Measurements from ENCODE around the gene SPATA20. TPM values are rescaled to one million over a fixed set of nuclear protein-coding genes. Genes with fewer than 3 reads are reported as not detected.

SPATA20 gene
- total and polyA plus RNA-seq, 2 of the 13 experiments (the other 11 are each of a cell fraction or from before 2014, with no cell fraction given) = 36.1 to 64.8 TPM

DNA sequence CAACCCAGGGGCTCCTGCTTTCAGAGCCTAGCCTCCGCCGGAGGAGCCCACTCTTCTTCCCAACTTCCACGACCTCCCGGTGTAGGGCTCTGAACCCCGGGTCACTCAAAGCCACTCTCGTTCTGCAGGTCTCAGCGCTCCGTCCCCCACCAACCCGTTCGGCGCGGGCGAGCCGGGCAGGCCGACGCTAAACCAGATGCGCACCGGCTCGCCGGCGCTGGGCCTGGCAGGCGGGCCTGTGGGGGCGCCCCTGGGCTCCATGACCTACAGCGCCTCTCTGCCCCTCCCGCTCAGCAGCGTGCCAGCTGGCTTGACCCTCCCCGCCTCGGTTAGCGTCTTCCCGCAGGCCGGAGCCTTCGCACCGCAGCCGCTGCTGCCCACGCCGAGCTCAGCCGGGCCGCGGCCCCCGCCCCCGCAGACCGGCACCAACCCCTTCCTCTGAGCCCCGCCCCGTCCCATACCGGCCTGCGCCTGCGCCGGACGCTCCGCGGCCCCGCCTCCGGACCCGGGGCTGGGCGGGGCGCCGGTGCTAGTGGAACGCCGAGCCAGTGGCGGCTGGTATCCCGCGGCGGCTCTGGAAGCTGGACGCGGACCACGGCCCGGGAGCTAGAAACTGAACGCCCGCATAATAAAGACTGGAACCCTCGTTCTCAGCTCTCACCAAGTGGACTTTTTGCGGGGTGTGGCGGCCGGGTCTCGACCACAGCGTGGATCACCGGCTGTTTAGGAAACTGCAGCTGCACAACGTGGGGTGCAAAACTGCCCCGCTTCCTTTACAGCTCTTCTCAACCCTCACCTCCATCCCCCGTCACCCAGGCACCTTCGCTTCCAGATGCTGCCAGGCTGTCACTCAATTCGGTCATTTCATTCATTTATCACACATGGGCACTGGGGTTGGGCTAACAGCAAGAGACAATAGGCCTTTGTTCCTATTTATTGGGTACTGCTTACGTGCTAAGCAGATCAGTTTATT lies 5.0 kb upstream of the SPATA20 start (continued):
- TF ChIP-seq, protein P1, sequence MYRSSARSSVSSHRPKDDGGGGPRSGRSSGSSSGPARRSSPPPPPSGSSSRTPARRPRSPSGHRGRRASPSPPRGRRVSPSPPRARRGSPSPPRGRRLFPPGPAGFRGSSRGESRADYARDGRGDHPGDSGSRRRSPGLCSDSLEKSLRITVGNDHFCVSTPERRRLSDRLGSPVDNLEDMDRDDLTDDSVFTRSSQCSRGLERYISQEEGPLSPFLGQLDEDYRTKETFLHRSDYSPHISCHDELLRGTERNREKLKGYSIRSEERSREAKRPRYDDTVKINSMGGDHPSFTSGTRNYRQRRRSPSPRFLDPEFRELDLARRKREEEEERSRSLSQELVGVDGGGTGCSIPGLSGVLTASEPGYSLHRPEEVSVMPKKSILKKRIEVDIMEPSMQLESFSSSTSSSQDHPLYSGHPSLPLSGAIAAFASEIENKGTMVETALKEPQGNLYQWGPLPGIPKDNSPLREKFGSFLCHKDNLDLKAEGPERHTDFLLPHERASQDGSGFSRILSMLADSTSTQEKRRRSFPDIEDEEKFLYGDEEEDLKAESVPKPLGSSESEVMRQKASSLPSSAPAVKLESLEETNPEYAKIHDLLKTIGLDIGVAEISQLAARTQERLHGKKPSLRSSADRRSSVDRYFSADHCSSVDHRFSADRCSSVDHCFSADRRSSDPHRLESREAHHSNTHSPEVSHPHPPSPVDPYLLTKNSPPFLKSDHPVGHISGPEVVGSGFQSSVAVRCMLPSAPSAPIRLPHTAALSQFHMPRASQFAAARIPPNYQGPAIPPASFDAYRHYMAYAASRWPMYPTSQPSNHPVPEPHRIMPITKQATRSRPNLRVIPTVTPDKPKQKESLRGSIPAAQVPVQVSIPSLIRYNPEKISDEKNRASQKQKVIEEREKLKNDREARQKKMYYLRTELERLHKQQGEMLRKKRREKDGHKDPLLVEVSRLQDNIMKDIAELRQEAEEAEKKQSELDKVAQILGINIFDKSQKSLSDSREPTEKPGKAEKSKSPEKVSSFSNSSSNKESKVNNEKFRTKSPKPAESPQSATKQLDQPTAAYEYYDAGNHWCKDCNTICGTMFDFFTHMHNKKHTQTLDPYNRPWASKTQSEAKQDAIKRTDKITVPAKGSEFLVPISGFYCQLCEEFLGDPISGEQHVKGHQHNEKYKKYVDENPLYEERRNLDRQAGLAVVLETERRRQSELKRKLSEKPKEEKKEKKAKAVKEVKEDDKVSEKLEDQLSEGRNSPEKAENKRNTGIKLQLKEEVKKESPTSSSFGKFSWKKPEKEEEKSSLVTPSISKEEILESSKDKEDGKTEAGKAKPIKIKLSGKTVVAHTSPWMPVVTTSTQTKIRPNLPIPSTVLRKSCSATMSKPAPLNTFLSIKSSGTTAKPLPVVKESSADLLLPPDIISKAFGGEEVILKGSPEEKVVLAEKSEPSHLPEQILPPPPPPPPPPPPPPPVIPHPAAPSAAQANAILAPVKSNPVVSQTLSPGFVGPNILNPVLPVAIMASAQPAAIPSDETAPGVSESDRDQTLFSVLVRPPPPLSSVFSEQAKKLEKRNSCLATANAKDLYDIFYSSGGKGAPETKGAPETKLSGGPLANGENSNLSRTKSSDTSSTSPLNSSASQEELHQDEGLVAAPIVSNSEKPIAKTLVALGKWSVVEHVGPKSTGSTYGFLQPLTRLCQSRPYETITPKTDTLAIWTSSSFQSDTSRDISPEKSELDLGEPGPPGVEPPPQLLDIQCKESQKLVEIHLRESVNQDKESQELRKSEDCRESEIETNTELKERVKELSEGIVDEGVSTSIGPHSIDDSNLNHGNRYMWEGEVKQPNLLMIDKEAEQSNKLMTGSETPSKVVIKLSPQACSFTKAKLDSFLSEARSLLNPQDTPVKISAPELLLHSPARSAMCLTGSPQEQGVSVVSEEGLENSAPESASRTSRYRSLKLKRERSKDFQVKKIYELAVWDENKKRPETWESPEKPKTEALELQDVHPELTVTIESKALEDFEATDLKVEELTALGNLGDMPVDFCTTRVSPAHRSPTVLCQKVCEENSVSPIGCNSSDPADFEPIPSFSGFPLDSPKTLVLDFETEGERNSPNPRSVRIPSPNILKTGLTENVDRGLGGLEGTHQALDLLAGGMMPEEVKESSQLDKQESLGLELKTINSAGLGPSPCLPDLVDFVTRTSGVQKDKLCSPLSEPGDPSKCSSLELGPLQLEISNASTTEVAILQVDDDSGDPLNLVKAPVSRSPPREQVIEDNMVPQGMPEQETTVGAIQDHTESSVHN (CRISPR knock-in tag; IDR thresholded peaks at IDR 0.05) = peak; percentile 82; the same call in 1 of the 2 replicates
- no peak; the same call in 1 of the 2 replicates for TF ChIP-seq REL (CRISPR knock-in tag; conservative IDR thresholded peaks at IDR 0.05)
- peak; percentile 93; the same call in 1 of the 2 replicates for TF ChIP-seq ZMAT3 (CRISPR knock-in tag; conservative IDR thresholded peaks at IDR 0.05)
- TF ChIP-seq, protein P2, sequence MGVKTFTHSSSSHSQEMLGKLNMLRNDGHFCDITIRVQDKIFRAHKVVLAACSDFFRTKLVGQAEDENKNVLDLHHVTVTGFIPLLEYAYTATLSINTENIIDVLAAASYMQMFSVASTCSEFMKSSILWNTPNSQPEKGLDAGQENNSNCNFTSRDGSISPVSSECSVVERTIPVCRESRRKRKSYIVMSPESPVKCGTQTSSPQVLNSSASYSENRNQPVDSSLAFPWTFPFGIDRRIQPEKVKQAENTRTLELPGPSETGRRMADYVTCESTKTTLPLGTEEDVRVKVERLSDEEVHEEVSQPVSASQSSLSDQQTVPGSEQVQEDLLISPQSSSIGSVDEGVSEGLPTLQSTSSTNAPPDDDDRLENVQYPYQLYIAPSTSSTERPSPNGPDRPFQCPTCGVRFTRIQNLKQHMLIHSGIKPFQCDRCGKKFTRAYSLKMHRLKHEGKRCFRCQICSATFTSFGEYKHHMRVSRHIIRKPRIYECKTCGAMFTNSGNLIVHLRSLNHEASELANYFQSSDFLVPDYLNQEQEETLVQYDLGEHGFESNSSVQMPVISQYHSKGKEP (CRISPR knock-in tag; IDR thresholded peaks at IDR 0.05) = 0 out of 2 replicates have a peak, but pooled peaks have one; percentile 41
- no peak for TF ChIP-seq SUZ12 (IDR thresholded peaks at IDR 0.05; ENCODE audit: low read depth, low read length)
- no peak for TF ChIP-seq MAFK (conservative IDR thresholded peaks at IDR 0.05 in 1 of 2, IDR thresholded peaks at IDR 0.05 in 1 of 2; ENCODE audit: low read length in 2 of 2)
- no peak for TF ChIP-seq MIER2 (CRISPR knock-in tag; IDR thresholded peaks at IDR 0.05)
- peak; percentile 83; the same call in 1 of the 2 replicates for TF ChIP-seq ZNF431 (CRISPR knock-in tag; IDR thresholded peaks at IDR 0.05; ENCODE audit: borderline replicate concordance, low read depth)
- TF ChIP-seq PAF1 (CRISPR knock-in tag; IDR thresholded peaks at IDR 0.05) = no peak
- TF ChIP-seq SALL1 (CRISPR knock-in tag; IDR thresholded peaks at IDR 0.05) = peak; percentile 79; the same call in 1 of the 2 replicates
- TF ChIP-seq MZF1 (CRISPR knock-in tag; IDR thresholded peaks at IDR 0.05; ENCODE audit: borderline replicate concordance) = no peak
- TF ChIP-seq SAP130 (CRISPR knock-in tag; IDR thresholded peaks at IDR 0.05; ENCODE audit: low read depth) = peak; percentile 93
- TF ChIP-seq NFKB2 (CRISPR knock-in tag; IDR thresholded peaks at IDR 0.05; ENCODE audit: borderline replicate concordance) = peak; percentile 51
- peak; percentile 70; the same call in 1 of the 2 replicates for TF ChIP-seq ZNF768 (CRISPR knock-in tag; IDR thresholded peaks at IDR 0.05)
- TF ChIP-seq, protein P3, sequence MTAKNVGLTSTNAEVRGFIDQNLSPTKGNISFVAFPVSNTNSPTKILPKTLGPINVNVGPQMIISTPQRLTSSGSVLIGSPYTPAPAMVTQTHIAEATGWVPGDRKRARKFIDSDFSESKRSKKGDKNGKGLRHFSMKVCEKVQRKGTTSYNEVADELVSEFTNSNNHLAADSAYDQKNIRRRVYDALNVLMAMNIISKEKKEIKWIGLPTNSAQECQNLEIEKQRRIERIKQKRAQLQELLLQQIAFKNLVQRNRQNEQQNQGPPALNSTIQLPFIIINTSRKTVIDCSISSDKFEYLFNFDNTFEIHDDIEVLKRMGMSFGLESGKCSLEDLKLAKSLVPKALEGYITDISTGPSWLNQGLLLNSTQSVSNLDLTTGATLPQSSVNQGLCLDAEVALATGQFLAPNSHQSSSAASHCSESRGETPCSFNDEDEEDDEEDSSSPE (CRISPR knock-in tag; IDR thresholded peaks at IDR 0.05) = peak; percentile 74
- TF ChIP-seq ZNF891 (CRISPR knock-in tag; IDR thresholded peaks at IDR 0.05) = peak; percentile 81; the same call in 1 of the 2 replicates
- peak; percentile 54; the same call in 1 of the 2 replicates for TF ChIP-seq ZNF709 (CRISPR knock-in tag; IDR thresholded peaks at IDR 0.05)

Measured in HepG2 (cell line).